GM12878 (cell line): ENCODE results near the gene CLEC17A.

ENCODE experiments used
- ATF3 ChIP-seq: IDR thresholded peaks from 2 replicates; pipeline ENCODE4 v1.6.1; 2011; ENCODE audit warnings: low read depth, mild to moderate bottlenecking, low read length, moderate library complexity, borderline replicate concordance; ENCODE audit errors: extremely low read depth
- MXI1 ChIP-seq: fragments of 150-350 bp; IDR thresholded peaks from 2 replicates; pipeline ENCODE4 v1.6.1; 2011; ENCODE audit warnings: low read depth, mild to moderate bottlenecking, inconsistent platforms, low read length, improper control_type of control experiment
- NBN ChIP-seq: fragments of 450-650 bp; IDR thresholded peaks from 2 replicates; pipeline ENCODE4 v1.6.1; 2016
- PBX3 ChIP-seq: IDR thresholded peaks from 2 replicates; pipeline ENCODE4 v1.6.1; 2011; ENCODE audit warnings: mild to moderate bottlenecking, low read depth, low read length, moderate library complexity; ENCODE audit not compliant: insufficient replicate concordance
- POLR2A ChIP-seq: IDR thresholded peaks from 2 replicates; pipeline ENCODE4 v1.6.1; 2011; ENCODE audit warnings: low read depth, mild to moderate bottlenecking, low read length
- POLR2AphosphoS2 ChIP-seq: IDR thresholded peaks from 2 replicates; pipeline ENCODE4 v1.6.1; 2011; ENCODE audit warnings: low read depth, mild to moderate bottlenecking, low read length, improper control_type of control experiment, moderate library complexity
- SIX5 ChIP-seq: IDR thresholded peaks from 2 replicates; pipeline ENCODE4 v1.6.1; 2011; ENCODE audit warnings: mild to moderate bottlenecking, low read depth, low read length, moderate library complexity; ENCODE audit not compliant: severe bottlenecking
- SPI1 ChIP-seq: IDR thresholded peaks from 2 replicates; pipeline ENCODE4 v1.6.1; 2011; ENCODE audit warnings: low read depth, mild to moderate bottlenecking, low read length, moderate library complexity, borderline replicate concordance; ENCODE audit not compliant: insufficient read depth
- WRNIP1 ChIP-seq: IDR thresholded peaks from 2 replicates; pipeline ENCODE4 v1.6.1; 2011; ENCODE audit warnings: low read depth, low read length, improper control_type of control experiment, borderline replicate concordance
- YY1 ChIP-seq: IDR thresholded peaks from 2 replicates; pipeline ENCODE4 v1.6.1; 2011; ENCODE audit warnings: low read depth, mild to moderate bottlenecking, low read length
- TF ChIP-seq, protein P1 (sequence below), 3 experiments: IDR thresholded peaks in 2 of 3; conservative IDR thresholded peaks in 1 of 3; 2 replicates each; pipeline ENCODE4 v1.5.1; 2011; ENCODE audit warnings: low read depth in 3 of 3, low read length in 3 of 3, mild to moderate bottlenecking in 3 of 3, control low read depth in 2 of 3, moderate library complexity in 2 of 3, inconsistent platforms in 1 of 3, mixed read lengths in 1 of 3; ENCODE audit not compliant: control insufficient read depth in 2 of 3, insufficient read depth in 1 of 3; ENCODE audit errors: extremely low read depth in 1 of 3

DNA sequence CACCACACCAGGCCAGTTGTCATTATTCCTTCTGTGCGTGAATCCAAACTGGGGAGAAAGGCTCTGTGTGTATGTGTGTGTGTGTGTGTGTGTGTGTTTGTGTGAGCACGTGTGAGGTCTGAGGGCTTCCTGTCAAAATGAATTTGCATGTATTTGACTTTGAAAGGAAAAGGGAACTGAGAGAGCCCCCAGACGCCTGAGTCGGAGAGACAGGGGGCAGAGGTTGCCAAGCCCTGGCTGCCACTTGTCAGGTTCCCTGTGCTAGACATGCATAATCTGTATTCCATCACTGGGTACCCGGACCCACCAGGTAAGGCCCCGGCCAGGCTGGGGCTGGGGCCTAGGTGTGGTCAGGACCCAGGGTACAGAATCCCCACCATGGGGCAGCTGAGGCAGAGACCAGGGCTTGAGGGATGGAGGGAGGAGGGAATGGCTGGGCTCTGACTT lies at the start of gene CLEC17A:
- TF ChIP-seq POLR2A: peak; percentile 93
- peak; percentile 97 for TF ChIP-seq SPI1
- peak; percentile 60 for TF ChIP-seq YY1
- no peak for TF ChIP-seq WRNIP1
- TF ChIP-seq PBX3: no peak
- no peak for TF ChIP-seq ATF3
- peak; percentile 85 for TF ChIP-seq POLR2AphosphoS2
- TF ChIP-seq NBN: peak; percentile 98
- TF ChIP-seq, protein P1, sequence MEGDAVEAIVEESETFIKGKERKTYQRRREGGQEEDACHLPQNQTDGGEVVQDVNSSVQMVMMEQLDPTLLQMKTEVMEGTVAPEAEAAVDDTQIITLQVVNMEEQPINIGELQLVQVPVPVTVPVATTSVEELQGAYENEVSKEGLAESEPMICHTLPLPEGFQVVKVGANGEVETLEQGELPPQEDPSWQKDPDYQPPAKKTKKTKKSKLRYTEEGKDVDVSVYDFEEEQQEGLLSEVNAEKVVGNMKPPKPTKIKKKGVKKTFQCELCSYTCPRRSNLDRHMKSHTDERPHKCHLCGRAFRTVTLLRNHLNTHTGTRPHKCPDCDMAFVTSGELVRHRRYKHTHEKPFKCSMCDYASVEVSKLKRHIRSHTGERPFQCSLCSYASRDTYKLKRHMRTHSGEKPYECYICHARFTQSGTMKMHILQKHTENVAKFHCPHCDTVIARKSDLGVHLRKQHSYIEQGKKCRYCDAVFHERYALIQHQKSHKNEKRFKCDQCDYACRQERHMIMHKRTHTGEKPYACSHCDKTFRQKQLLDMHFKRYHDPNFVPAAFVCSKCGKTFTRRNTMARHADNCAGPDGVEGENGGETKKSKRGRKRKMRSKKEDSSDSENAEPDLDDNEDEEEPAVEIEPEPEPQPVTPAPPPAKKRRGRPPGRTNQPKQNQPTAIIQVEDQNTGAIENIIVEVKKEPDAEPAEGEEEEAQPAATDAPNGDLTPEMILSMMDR (IDR thresholded peaks at IDR 0.05 in 2 of 3, conservative IDR thresholded peaks at IDR 0.05 in 1 of 3; ENCODE audit: control insufficient read depth in 2 of 3, extremely low read depth in 1 of 3, insufficient read depth in 1 of 3, low read depth in 3 of 3, low read length in 3 of 3): no peak
- peak; percentile 90 for TF ChIP-seq MXI1
- TF ChIP-seq SIX5: no peak
